Ovary (tissue), 9 donors: ENCODE measurements around the gene MAPK10. TPM values are rescaled to one million over a fixed set of nuclear protein-coding genes. Genes with fewer than 3 reads are reported as not detected.

Experiments used
- DNase-seq, 5 donors: peaks; one replicate each; pipeline ENCODE4 v3.0.0-alpha.2; 2019 to 2020
- H3K27ac ChIP-seq, 2 donors: fragments of 200-600 bp; one replicate each; pipeline versions ENCODE4 v1.5.1 to v1.8.0; 2019 to 2022
- H3K27me3 ChIP-seq: fragments of 200-600 bp; one replicate; pipeline ENCODE4 v1.8.0; 2022
- H3K36me3 ChIP-seq: fragments of 200-600 bp; sonication (generic); one replicate; pipeline ENCODE4 v1.5.1; 2019
- H3K4me1 ChIP-seq: one replicate; pipeline ENCODE4 v1.8.1; 2013; ENCODE audit warnings: mild to moderate bottlenecking, moderate library complexity; ENCODE audit not compliant: insufficient read depth
- H3K4me3 ChIP-seq: fragments of 200-600 bp; sonication (generic); one replicate; pipeline ENCODE4 v1.5.1; 2017
- H3K9me3 ChIP-seq, 2 donors: fragments of 200-600 bp in 1 of 2; sonication (generic) in 1 of 2; one replicate each; pipeline versions ENCODE4 v1.5.1 to v1.8.1; 2013 to 2019; ENCODE audit warnings: mild to moderate bottlenecking in 1 of 2, moderate library complexity in 1 of 2
- CTCF ChIP-seq, 3 donors: fragments of 450-650 bp in 2 of 3; fragments of 200-600 bp in 1 of 3; IDR thresholded peaks; one replicate each; pipeline versions ENCODE4 v1.5.1 to v1.8.0; 2016 to 2022; ENCODE audit warnings: antibody characterized with exemption in 3 of 3, mild to moderate bottlenecking in 1 of 3
- EP300 ChIP-seq: sonication (generic); formaldehyde crosslinking; IDR thresholded peaks from one replicate; pipeline ENCODE4 v1.6.1; 2017; ENCODE audit warnings: antibody characterized with exemption
- POLR2A ChIP-seq: fragments of 450-650 bp; IDR thresholded peaks from one replicate; pipeline ENCODE4 v1.6.1; 2017; ENCODE audit warnings: antibody characterized with exemption, mild to moderate bottlenecking, moderate library complexity
- WGBS, 3 donors: extraction: QIAGEN DNeasy Blood & Tissue Kit in 1 of 3; methylation state at CpG; one replicate each; pipeline versions ENCODE4 v1.1.5 to v1.1.7; 2013 to 2017; 5-methylcytosine and 5-hydroxymethylcytosine counted together
- intact Hi-C, 4 donors: fragments of 100-400 bp; cut with DNase I; formaldehyde crosslinking; loops; one replicate each; pipeline versions ENCODE4 v1.11.0 to v1.15.1; 2022 to 2023
- polyA plus RNA-seq, 2 donors: library from polyadenylated mRNA; stranded (reverse); fragments of 200-250 nt in 1 of 2; fragments of 350-450 nt in 1 of 2; fragmentation: Illumina TruSeq in 1 of 2; extraction: RNeasy Lipid Tissue Mini Kit (QIAGEN cat#74804) in 1 of 2; gene quantifications; one replicate each; pipeline ENCODE4 v1.2.3, GENCODE V29; 2013 to 2014
- total RNA-seq, 7 donors: library from RNA; depleted of rRNA in 2 of 7; stranded (reverse); fragments of >200 nt in 2 of 7; fragmentation: NEBNext Ultra II Directional in 3 of 7; extraction: Animal tissue kit (Norgen Biotek cat#: 25700) in 3 of 7; gene quantifications; one replicate each; pipeline versions ENCODE4 v1.1.0 to v1.2.4, GENCODE V29; 2016 to 2023
- donor health status: DM: no; HTN: no; CAD: no; lungs with moderate emphysema.
- donor health status: DM: no; HTN: no; CAD: no.
- donor health status: Bipolar disorder and iron deficiency.
- donor health status: DM: yes; HTN: yes; CAD: no.
- donor health status: DM: no; HTN: no; CAD: no.
- donor health status: DM: yes; HTN: yes; CAD: no.

Gene MAPK10
- total and polyA plus RNA-seq, 9 donors, result 19.3 to 41.6 (median 32.4) TPM

- Histone ChIP-seq H3K4me3 (no peak overlapping the region), H3K4me1 (no peaks in the 10 kb centered on the region), H3K9me3 (no peaks in the 10 kb centered on the region), H3K27ac (no peak overlapping the region), H3K36me3 (no peaks in the 10 kb centered on the region), H3K27me3 (no peaks in the 10 kb centered on the region)
- intact Hi-C loops, result no loop called here
- WGBS, 3 donors, result 33 to 51% (median 41%) methylated on average over 2 of the region's 2 CpGs
- TF ChIP-seq EP300, result no peak
- no peak for TF ChIP-seq CTCF (IDR thresholded peaks at IDR 0.05)
- TF ChIP-seq POLR2A, result no peak
- DNase-seq, result no peak
These were observed 81.7 kb downstream of the MAPK10 start for GRCh38 chr4:86278126-86278525.

- no peak overlapping the region for H3K4me3 ChIP-seq
- H3K27ac ChIP-seq, result no peak overlapping the region
- H3K4me1 ChIP-seq, result no peaks in the 10 kb centered on the region
- TF ChIP-seq POLR2A (no peak), CTCF (IDR thresholded peaks at IDR 0.05) (no peak), EP300 (no peak)
- no peak for DNase-seq
- intact Hi-C loops, result no loop called here
- no peaks in the 10 kb centered on the region for H3K36me3 ChIP-seq
- H3K9me3 ChIP-seq, result no peaks in the 10 kb centered on the region
- H3K27me3 ChIP-seq, result no peaks in the 10 kb centered on the region
These were observed 85.2 kb downstream of the MAPK10 start for GRCh38 chr4:86274642-86275041.

GRCh38 chr4:86272669-86273068, 87.2 kb downstream of the MAPK10 start:
- no peak for TF ChIP-seq EP300
- no peak for TF ChIP-seq POLR2A
- TF ChIP-seq CTCF (IDR thresholded peaks at IDR 0.05), result no peak
- no peak overlapping the region for H3K27ac ChIP-seq
- WGBS, 3 donors, result 95 to 97% (median 95%) methylated on average over 1 of the region's 1 CpG
- intact Hi-C loops, result no loop called here
- H3K4me1 ChIP-seq, result no peaks in the 10 kb centered on the region
- no peaks in the 10 kb centered on the region for H3K27me3 ChIP-seq
- H3K36me3 ChIP-seq, result no peaks in the 10 kb centered on the region
- no peak for DNase-seq
- H3K9me3 ChIP-seq, result no peaks in the 10 kb centered on the region
- H3K4me3 ChIP-seq, result no peak overlapping the region

GRCh38 chr4:86271057-86271456, 88.8 kb downstream of the MAPK10 start:
- Histone ChIP-seq H3K27me3 (no peaks in the 10 kb centered on the region), H3K36me3 (no peaks in the 10 kb centered on the region), H3K4me1 (no peaks in the 10 kb centered on the region), H3K9me3 (no peaks in the 10 kb centered on the region), H3K27ac (no peak overlapping the region), H3K4me3 (no peak overlapping the region)
- intact Hi-C loops, result no loop called here
- TF ChIP-seq CTCF (IDR thresholded peaks at IDR 0.05) (no peak), EP300 (no peak), POLR2A (no peak)
- no peak for DNase-seq
- WGBS, 3 donors, result 93 to 97% (median 95%) methylated on average over 1 of the region's 1 CpG

- no peaks in the 10 kb centered on the region for H3K4me1 ChIP-seq
- no peaks in the 10 kb centered on the region for H3K36me3 ChIP-seq
- no peak for TF ChIP-seq CTCF (IDR thresholded peaks at IDR 0.05)
- no peak for TF ChIP-seq EP300
- no peak for TF ChIP-seq POLR2A
- H3K27ac ChIP-seq, result no peak overlapping the region
- no peak for DNase-seq
- intact Hi-C loops, result no loop called here
- WGBS, 3 donors, result 82 to 87% (median 87%) methylated on average over 1 of the region's 1 CpG
- H3K9me3 ChIP-seq, result no peaks in the 10 kb centered on the region
- no peaks in the 10 kb centered on the region for H3K27me3 ChIP-seq
- H3K4me3 ChIP-seq, result no peak overlapping the region
These were observed 90.5 kb downstream of the MAPK10 start for GRCh38 chr4:86269354-86269753.
